Activated CD8-positive, alpha-beta memory T cell treated with anti-CD3 and anti-CD28 coated beads, Interleukin-2, amount 50 U/mL, for 24 hours (primary cell): Measurements from ENCODE around the gene CD160.
"Not testable (repeated sequence)": the region's sequence is repeated elsewhere in the genome, so short reads cannot be mapped to it uniquely, and the experiment has no call there.

Experiments
- DNase-seq: peaks from one replicate; pipeline ENCODE4 v3.0.0-alpha.2; 2020; ENCODE audit errors: extremely low read depth

CD160 gene

DNA sequence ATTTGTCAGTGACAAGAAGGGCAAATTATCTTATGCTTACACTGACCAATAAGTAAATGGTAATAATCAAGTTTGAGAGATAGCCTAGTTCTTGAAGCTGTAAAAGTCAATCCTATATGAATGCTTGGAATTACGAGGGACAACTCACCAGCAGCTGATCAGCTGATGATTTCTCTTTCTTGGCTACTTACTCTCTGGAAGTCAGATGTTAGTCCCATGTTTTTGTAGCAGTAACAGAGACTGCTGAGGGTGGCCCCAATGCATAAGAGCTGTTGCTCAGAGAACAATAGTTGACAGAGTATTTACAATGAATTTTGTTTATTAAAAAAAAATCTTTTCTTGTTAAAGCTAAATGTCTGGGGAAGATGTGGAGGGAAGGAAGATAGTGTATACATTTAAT lies 39.3 kb downstream of the CD160 start:
- DNase-seq, result no peak

GRCh38 chr1:145759721-145760120 lies 40.4 kb downstream of the CD160 start:
- DNase-seq, result no peak

DNA sequence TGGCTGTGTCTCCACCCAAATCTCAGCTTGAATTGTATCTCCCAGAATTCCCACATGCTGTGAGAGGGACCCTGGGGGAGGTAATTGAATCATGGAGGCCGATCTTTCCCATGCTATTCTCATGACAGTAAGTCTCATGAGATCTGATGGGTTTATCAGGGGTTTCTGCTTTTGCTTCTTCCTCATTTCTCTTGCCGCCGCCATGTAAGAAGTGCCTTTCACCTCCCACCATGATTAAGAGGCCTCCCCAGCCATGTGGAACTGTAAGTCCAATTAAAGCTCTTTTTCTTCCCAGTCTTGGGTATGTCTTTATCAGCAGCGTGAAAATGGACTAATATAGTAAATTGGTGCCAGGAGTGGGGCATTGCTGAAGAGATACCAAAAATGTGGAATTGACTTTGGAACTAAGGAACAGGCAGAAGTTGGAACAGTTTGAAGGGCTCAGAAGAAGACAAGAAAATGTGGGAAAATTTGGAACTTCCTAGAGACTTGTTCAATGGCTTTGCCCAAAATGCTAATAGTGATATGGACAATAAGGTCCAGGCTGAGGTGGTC lies 41.2 kb downstream of the CD160 start:
- DNase-seq, result not testable (repeated sequence)

GRCh38 chr1:145761498-145761897 lies 42.2 kb downstream of the CD160 start:
- not testable (repeated sequence) for DNase-seq

- not testable (repeated sequence) for DNase-seq
These were observed 42.7 kb downstream of the CD160 start for GRCh38 chr1:145762001-145762400.

DNA sequence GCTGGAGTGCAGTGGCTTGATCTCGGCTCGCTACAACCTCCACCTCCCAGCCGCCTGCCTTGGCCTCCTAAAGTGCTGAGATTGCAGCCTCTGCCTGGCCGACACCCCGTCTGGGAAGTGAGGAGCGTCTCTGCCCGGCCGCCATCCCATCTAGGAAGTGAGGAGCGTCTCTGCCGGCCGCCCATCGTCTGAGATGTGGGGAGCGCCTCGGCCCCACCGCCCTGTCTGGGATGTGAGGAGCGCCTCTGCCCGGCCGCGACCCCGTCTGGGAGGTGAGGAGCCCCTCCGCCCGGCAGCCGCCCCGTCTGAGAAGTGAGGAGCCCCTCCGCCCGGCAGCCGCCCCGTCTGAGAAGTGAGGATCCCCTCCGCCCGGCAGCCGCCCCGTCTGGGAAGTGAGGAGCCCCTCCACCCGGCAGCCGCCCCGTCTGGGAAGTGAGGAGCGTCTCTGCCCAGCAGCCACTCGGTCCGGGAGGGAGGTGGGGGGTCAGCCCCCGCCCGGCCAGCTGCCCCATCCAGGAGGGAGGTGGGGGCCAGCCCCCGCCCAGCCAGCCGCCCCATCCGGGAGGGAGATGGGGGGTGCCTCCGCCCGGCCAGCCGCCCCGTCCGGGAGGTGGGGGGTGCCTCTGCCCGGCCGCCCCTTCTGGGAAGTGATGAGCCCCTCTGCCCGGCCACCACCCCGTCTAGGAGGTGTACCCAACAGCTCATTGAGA lies 45.1 kb downstream of the CD160 start:
- not testable (repeated sequence) for DNase-seq

GRCh38 chr1:145765127-145765526 lies 45.8 kb downstream of the CD160 start:
- DNase-seq, result not testable (repeated sequence)

- DNase-seq, result not testable (repeated sequence)
These were observed 46.5 kb downstream of the CD160 start for GRCh38 chr1:145765585-145766360.

GRCh38 chr1:145766926-145767325 lies 47.6 kb downstream of the CD160 start:
- not testable (repeated sequence) for DNase-seq

GRCh38 chr1:145768004-145768403 lies 48.7 kb downstream of the CD160 start:
- not testable (repeated sequence) for DNase-seq

- DNase-seq, result no peak
These were observed 51.8 kb downstream of the CD160 start for GRCh38 chr1:145771056-145771455.

DNA sequence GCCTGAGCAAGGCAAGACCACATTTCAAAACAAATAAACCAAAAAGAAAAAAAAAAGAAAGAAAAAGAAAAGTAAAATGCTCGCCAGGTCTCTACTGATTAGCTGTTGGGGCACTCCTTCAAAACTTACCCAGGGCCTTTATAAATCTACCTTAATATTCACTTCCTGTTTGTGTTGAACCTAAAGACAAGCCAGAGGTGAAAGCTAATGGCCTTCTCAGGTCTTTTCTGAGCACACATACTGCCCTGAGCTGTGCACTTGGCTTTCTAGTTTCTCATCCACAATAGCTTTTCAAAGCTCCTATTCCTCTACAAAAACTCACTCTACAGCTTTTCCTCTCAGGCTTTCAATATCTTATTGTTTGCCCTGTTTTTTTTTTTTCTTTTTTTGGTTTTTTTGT lies 54.1 kb downstream of the CD160 start:
- DNase-seq, result no peak

DNA sequence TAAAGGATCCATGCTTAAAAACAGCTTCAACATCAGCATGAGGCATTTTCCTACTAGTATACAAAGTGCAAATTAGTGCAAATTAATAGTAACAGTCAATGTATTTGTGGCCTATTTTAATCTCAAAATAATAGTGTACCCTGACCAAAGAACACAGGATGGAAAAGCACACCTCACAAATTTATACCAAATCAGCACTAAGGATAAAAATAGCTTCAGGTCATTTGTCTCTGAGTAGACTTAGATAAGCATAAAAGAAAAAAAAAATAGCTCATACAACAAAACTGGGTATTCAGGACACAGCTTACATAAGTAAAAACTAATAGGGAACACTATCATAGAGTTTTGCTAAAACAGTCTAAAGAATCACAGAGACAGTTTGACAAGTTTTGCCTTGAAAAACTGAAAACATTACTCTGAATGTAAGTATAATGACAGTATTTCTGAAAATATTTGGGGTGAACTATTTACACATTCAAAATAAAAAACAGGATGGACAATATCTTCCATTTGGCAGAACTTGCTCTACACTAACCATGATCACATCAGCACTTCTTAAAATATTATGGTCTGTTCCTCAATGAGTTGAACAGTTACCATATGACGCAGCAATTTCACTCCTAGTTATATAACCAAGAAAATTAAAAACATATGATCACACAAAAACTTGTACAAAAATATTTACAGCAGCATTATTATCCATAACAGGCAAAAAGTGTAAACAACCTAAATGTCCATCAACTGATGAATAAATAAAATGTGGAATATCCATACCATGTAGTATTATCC lies 58.3 kb downstream of the CD160 start:
- DNase-seq, result no peak

GRCh38 chr1:145778146-145778540 lies 58.8 kb downstream of the CD160 start:
- DNase-seq, result no peak

DNA sequence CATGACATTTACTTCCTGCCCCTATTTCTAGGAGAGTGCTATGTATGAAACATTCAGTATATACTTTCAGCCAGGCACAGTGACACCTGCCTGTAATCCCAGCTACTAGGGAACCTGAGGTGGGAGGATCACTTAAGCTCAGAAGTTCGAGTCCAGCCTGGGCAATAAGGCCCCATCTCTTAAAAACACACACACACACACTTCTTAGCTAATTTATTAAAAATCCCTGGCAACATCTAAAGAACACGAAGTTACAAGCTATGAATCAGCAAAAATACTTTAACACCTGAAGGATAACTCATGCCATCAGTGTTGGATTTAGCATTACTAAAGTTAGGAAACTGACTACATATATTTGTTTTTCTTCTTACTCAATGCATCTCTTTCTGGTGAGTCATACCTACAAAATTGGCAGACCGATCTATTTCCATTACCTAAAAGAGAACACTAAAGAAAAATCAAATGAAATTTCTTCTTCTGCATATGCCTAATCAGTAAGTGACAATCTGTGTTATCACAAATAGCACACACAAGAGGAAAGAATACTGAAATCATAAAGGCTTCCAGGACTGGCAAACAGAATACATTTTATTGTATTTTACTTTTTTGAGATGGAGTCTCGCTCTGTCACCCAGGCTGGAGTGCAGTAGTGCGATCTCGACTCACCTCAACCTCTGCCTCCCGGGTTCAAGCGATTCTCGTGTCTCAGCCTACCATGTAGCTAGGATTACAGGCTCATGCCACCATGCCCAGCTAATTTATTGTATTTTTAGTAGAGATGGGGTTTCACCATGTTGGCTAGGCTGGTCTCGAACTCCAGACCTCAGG lies 63.2 kb downstream of the CD160 start:
- DNase-seq, result no peak

DNA sequence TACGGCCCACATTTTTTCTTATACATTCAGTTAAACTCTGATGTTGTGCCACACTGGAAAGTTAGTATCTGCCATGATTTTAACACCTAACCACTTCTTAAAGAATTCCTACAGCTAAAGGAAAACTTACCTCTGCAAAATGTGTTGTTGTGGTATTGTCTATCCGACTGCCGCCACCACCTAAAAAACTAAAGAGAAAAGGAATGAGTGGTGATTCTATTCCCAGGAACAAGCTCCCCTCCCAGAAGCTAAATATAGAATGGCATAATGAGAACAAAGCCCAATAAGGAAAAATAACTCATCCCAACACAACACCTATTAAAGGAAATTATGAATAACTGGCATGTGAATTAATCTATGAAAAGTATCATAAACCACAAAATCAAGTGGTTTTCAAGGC lies 65.1 kb downstream of the CD160 start:
- DNase-seq, result no peak

GRCh38 chr1:145785547-145785946 lies 66.2 kb downstream of the CD160 start:
- no peak for DNase-seq

DNA sequence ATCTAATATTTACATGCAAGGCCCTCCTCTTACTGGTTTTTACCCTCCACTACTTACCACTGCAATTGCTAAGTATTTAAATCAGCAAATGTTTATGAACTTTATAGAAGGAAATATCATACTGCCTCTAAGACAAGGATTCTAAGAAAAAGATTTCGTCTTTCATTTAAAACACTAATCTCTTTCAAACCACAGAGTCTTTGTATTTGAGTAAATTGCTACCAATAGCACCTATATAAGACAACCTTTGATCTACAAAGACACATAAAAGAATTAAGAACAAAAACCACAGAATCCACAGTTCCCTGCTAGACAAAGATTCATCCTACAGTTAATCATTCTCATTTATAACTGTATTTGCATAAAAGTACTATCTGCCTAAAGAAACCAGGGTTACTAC lies 67.0 kb downstream of the CD160 start:
- DNase-seq, result no peak

DNA sequence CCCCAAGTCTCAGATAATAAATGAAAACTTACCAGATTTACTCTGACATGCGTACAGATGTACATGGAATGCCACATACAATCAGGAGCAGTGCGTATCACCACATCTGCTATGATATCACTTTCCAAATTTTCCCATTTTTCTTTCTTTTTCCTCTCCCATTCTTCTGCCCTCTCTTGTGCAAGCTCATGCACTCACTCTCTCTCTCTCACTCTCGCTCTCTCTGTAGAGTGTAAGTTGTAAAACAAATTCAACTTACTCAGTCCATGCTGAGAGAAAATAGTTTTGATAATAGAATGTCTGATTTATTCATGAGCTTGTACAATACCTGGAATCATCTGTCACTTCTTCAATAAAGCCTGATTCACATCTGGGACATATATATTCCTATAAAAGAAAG lies 69.3 kb downstream of the CD160 start:
- no peak for DNase-seq
